Measurements from ENCODE around the gene DNASE1L2. TPM values are rescaled to one million over a fixed set of nuclear protein-coding genes. Genes with fewer than 3 reads are reported as not detected.

Gene DNASE1L2
- total RNA-seq, 2 experiments from 2014 or later: 6.6 to 9.8 TPM

DNA sequence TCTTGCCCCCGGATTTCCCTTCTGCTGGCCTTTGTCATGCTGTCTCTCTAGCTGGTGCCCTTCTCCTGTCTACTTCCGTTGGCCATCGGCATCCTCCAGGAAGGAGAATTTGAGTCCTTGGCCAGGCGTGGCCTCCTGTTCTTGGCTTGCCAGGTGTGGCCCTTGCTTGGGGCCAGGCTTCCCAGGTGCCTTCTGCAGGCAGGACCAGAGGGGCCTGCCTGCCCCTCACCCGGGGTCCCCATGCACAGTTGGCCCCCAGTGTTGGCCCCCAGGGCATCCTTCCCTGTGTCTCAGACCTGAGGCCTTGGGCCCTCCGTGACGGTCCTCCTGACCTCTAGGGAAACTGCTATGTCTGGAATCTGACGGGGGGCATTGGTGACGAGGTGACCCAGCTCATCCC lies 28.4 kb upstream of the DNASE1L2 start:
- H3K79me2 ChIP-seq (ENCODE audit: insufficient read depth, low read depth, low read length): peaks cover 16% of the 10 kb centered on the region; the same call in 1 of the 2 replicates
- BruUV-seq (replicated peaks): no TSS peak
- no peak overlapping the region for H2AFZ ChIP-seq (ENCODE audit: low read length)
- no peaks in the 10 kb centered on the region for H3K9me2 ChIP-seq (ENCODE audit: insufficient read depth, low read length)
- intact Hi-C loops (cut with micrococcal nuclease; ENCODE audit: unreplicated experiment): no loop called here
- ChIA-PET CTCF (ENCODE audit: unreplicated experiment) (interaction anchor here (0.6 kb wide), 1 partner anchor 14 kb away, joined by 3 read pairs; no protein-coding TSS in a partner anchor), POLR2A (interaction anchor here (1.3 kb wide), 1 partner anchor 68 kb away, joined by 3 read pairs; no protein-coding TSS in a partner anchor)
- H3K9me3 ChIP-seq (ENCODE audit: low read length): no peaks in the 10 kb centered on the region
- no peak overlapping the region for H3K27ac ChIP-seq (ENCODE audit: low read depth, low read length, poor library complexity, severe bottlenecking)
- no peak overlapping the region for H3K4me2 ChIP-seq (ENCODE audit: low read length)
- no peak for DNase-seq (ENCODE audit: low spot score)
- H3K36me3 ChIP-seq (ENCODE audit: insufficient read depth, low read length): peaks cover 44% of the 10 kb centered on the region
- 0 out of 2 replicates have a peak, but pooled peaks cover 4% of the 10 kb centered on the region for H4K20me1 ChIP-seq (ENCODE audit: insufficient read depth, low read length)
- TF ChIP-seq, protein P1, sequence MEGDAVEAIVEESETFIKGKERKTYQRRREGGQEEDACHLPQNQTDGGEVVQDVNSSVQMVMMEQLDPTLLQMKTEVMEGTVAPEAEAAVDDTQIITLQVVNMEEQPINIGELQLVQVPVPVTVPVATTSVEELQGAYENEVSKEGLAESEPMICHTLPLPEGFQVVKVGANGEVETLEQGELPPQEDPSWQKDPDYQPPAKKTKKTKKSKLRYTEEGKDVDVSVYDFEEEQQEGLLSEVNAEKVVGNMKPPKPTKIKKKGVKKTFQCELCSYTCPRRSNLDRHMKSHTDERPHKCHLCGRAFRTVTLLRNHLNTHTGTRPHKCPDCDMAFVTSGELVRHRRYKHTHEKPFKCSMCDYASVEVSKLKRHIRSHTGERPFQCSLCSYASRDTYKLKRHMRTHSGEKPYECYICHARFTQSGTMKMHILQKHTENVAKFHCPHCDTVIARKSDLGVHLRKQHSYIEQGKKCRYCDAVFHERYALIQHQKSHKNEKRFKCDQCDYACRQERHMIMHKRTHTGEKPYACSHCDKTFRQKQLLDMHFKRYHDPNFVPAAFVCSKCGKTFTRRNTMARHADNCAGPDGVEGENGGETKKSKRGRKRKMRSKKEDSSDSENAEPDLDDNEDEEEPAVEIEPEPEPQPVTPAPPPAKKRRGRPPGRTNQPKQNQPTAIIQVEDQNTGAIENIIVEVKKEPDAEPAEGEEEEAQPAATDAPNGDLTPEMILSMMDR (conservative IDR thresholded peaks at IDR 0.05; ENCODE audit: low read length): no peak
- TF ChIP-seq EZH2phosphoT487 (IDR thresholded peaks at IDR 0.05; ENCODE audit: borderline replicate concordance, low read depth, low read length): no peak
- H3K4me3 ChIP-seq (ENCODE audit: low read depth, low read length, poor library complexity, severe bottlenecking): no peak overlapping the region
- H3K4me1 ChIP-seq (ENCODE audit: insufficient read depth, low read length, poor library complexity, severe bottlenecking): peaks cover 27% of the 10 kb centered on the region

DNA sequence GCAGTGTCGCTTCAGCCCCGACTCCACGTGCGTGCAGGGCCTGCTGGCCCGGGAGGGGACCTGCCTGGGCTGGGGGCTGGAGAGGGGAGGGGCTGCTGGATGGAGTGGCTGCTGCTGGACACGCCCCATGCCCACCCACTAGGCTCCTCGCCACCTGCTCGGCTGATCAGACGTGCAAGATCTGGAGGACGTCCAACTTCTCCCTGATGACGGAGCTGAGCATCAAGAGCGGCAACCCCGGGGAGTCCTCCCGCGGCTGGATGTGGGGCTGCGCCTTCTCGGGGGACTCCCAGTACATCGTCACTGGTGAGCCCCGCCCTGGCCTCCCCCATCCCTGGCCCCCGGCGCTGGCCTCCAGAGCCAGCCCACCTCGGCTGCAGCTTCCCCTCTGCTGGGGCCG lies 27.9 kb upstream of the DNASE1L2 start:
- ChIA-PET POLR2A (interaction anchor here (1.3 kb wide), 1 partner anchor 68 kb away, joined by 3 read pairs; no protein-coding TSS in a partner anchor), CTCF (ENCODE audit: unreplicated experiment) (no interaction called here)
- Histone ChIP-seq H4K20me1 (ENCODE audit: insufficient read depth, low read length) (peaks cover 9% of the 10 kb centered on the region; the same call in 1 of the 2 replicates), H3K9me2 (ENCODE audit: insufficient read depth, low read length) (no peaks in the 10 kb centered on the region), H3K9me3 (ENCODE audit: low read length) (no peaks in the 10 kb centered on the region), H3K27ac (ENCODE audit: low read depth, low read length, poor library complexity, severe bottlenecking) (no peak overlapping the region), H3K4me2 (ENCODE audit: low read length) (no peak overlapping the region), H3K4me1 (ENCODE audit: insufficient read depth, low read length, poor library complexity, severe bottlenecking) (peaks cover 31% of the 10 kb centered on the region), H3K36me3 (ENCODE audit: insufficient read depth, low read length) (peaks cover 46% of the 10 kb centered on the region), H3K4me3 (ENCODE audit: low read depth, low read length, poor library complexity, severe bottlenecking) (no peak overlapping the region), H2AFZ (ENCODE audit: low read length) (no peak overlapping the region), H3K79me2 (ENCODE audit: insufficient read depth, low read depth, low read length) (peaks cover 21% of the 10 kb centered on the region; the same call in 1 of the 2 replicates)
- DNase-seq (ENCODE audit: low spot score): no peak
- BruUV-seq (replicated peaks): no TSS peak
- TF ChIP-seq EZH2phosphoT487 (IDR thresholded peaks at IDR 0.05; ENCODE audit: borderline replicate concordance, low read depth, low read length): no peak
- TF ChIP-seq, protein P1 (conservative IDR thresholded peaks at IDR 0.05; ENCODE audit: low read length): no peak
- intact Hi-C loops (cut with micrococcal nuclease; ENCODE audit: unreplicated experiment): no loop called here

DNA sequence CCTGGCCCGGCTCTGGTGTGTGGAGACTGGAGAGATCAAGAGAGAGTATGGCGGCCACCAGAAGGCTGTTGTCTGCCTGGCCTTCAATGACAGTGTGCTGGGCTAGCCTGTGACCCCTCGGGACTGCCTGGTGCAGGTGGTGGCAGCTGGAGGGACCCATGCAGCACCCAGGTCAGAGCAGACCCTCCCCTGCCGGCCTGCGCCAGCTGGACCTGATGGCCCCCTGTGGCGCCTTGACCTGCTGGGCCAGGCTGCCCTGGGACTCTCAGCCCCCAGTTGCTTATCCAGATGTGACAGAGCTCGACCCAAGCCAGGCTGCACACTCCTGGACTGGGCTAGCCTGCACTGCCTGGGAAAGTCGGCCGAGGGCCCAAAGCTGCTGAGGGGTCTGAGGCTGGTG lies 27.5 kb upstream of the DNASE1L2 start:
- no TSS peak for BruUV-seq (replicated peaks)
- Histone ChIP-seq H3K4me3 (ENCODE audit: low read depth, low read length, poor library complexity, severe bottlenecking) (no peak overlapping the region), H4K20me1 (ENCODE audit: insufficient read depth, low read length) (peaks cover 13% of the 10 kb centered on the region; the same call in 1 of the 2 replicates), H3K27ac (ENCODE audit: low read depth, low read length, poor library complexity, severe bottlenecking) (no peak overlapping the region), H3K4me2 (ENCODE audit: low read length) (no peak overlapping the region), H3K4me1 (ENCODE audit: insufficient read depth, low read length, poor library complexity, severe bottlenecking) (peaks cover 31% of the 10 kb centered on the region), H3K9me2 (ENCODE audit: insufficient read depth, low read length) (no peaks in the 10 kb centered on the region), H3K79me2 (ENCODE audit: insufficient read depth, low read depth, low read length) (peaks cover 25% of the 10 kb centered on the region; the same call in 1 of the 2 replicates), H3K9me3 (ENCODE audit: low read length) (no peaks in the 10 kb centered on the region), H3K36me3 (ENCODE audit: insufficient read depth, low read length) (peaks cover 46% of the 10 kb centered on the region), H2AFZ (ENCODE audit: low read length) (no peak overlapping the region)
- intact Hi-C loops (cut with micrococcal nuclease; ENCODE audit: unreplicated experiment): no loop called here
- DNase-seq (ENCODE audit: low spot score): no peak
- POLR2A ChIA-PET: interaction anchor here (1.3 kb wide), 1 partner anchor 68 kb away, joined by 3 read pairs; no protein-coding TSS in a partner anchor
- no peak for TF ChIP-seq EZH2phosphoT487 (IDR thresholded peaks at IDR 0.05; ENCODE audit: borderline replicate concordance, low read depth, low read length)
- TF ChIP-seq, protein P1 (conservative IDR thresholded peaks at IDR 0.05; ENCODE audit: low read length): no peak
- CTCF ChIA-PET (ENCODE audit: unreplicated experiment): no interaction called here

All from OCI-LY7 (cell line).